Measurements from ENCODE around the gene LRRC42.

LRRC42 gene

GRCh38 chr1:54002544-54003248 lies 56.5 kb downstream of the LRRC42 start:
- TF ChIP-seq GATA2 (IDR thresholded peaks at IDR 0.05; ENCODE audit: low read depth, low read length), result no peak
- no peak for TF ChIP-seq GATA3 (IDR thresholded peaks at IDR 0.05; ENCODE audit: low read depth, low read length)

- no peak for TF ChIP-seq GATA3 (IDR thresholded peaks at IDR 0.05; ENCODE audit: low read depth, low read length)
- no peak for TF ChIP-seq GATA2 (IDR thresholded peaks at IDR 0.05; ENCODE audit: low read depth, low read length)
Measured at GRCh38 chr1:54003249-54003646, 57.1 kb downstream of the LRRC42 start.

DNA sequence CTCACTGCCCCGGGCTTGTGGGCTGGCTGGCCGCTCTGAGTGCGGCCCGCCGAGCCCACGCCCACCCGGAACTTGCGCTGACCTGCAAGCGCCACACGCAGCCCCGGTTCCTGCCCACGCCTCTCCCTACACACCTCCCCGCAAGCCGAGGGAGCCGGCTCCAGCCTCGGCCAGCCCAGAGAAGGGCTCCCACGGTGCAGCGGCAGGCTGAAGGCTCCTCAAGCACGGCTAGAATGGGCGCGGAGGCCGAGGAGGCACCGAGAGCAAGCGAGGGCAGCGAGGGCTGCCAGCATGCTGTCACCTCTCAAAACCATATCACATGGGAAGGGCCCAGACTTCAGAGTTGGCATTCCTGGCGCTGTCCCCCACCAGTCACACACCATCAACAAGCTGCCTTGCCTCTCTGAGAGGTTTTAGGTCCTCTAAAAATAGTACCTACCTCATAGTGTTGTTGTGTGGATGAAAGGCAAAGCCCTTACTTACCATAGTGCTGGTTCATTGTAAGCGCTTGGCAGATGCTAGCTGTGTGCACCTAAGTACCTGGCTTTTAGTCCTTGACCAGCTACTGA lies 58.4 kb downstream of the LRRC42 start:
- TF ChIP-seq GATA3 (IDR thresholded peaks at IDR 0.05; ENCODE audit: low read depth, low read length), result no peak
- TF ChIP-seq GATA2 (IDR thresholded peaks at IDR 0.05; ENCODE audit: low read depth, low read length), result no peak

GRCh38 chr1:54006508-54006907 lies 60.4 kb downstream of the LRRC42 start:
- TF ChIP-seq GATA2 (IDR thresholded peaks at IDR 0.05; ENCODE audit: low read depth, low read length), result no peak

GRCh38 chr1:54007613-54008012 lies 61.5 kb downstream of the LRRC42 start:
- TF ChIP-seq GATA2 (IDR thresholded peaks at IDR 0.05; ENCODE audit: low read depth, low read length) (no peak), GATA3 (IDR thresholded peaks at IDR 0.05; ENCODE audit: low read depth, low read length) (no peak)

DNA sequence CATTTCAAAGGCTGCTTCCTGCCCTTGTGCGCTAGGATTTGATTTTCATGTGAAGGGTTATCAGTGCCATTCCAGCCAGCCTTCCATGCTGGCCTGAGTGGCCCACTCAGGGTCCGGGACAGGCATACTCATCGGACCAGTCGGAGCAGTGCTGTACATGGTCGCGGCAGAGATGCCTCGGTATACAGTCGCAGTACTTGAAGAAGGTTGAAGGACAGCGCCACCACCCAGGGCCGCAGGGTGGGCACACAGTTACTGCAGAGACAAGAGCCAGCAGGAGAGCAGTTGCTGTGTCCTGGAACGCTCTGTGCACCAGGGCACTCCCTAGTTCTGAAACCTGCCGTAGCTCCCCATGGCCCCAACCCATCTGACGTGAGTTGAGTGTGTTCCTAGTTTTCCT lies 62.7 kb downstream of the LRRC42 start:
- TF ChIP-seq GATA3 (IDR thresholded peaks at IDR 0.05; ENCODE audit: low read depth, low read length), result no peak
- TF ChIP-seq GATA2 (IDR thresholded peaks at IDR 0.05; ENCODE audit: low read depth, low read length), result no peak

DNA sequence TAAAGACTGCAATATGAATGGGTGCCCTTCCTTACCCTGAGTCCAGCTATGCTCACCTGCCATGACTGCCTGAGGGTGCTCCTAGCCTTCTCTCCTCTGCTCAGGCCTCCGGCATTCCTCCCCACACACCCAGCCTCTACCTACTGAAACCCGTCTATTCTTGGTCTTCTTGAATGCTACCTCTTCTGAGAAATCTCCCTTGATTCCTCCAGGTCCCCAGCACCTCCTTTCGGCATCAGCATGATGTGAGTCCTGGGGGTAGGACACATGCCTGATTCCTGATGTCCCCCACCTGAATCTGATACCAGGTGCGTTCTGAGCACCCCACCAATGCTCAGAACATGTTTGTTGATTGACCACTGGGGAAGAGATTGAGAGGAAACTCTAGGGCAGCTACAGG lies 63.3 kb downstream of the LRRC42 start:
- TF ChIP-seq GATA2 (IDR thresholded peaks at IDR 0.05; ENCODE audit: low read depth, low read length), result no peak

DNA sequence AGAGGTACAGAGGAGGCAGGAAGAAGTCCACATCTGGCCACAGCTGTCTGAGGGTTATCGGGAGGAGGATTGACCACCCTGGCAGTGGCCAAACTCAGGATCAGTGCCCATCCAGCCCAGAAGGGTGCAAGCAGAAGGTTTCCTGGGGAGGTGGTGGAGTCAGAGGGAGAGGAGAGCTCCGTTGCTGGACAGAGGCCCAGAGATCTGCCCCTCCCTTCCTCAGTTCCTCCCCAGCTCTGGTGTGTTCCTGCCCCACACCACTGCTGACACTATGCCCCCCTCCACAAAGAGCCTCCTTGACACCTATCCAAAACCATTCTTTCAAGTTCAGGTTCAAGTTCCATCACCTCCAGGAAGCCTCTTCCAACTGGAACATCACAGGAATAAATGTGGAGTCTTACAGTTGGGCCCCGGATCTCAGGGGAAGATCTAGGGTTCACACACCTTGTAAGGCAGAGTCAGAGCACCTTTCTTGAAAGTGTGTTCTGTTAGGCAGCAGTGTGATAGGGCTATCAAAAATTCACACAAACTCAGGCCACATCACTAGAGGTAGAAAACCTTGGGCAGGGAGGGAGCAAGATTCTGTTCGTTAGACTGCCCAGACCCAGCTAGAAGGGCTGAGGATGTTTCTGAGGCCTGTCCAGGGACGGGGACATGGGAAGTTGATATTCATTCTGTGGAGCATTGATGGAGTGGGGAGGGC lies 64.4 kb downstream of the LRRC42 start:
- no peak for TF ChIP-seq GATA3 (IDR thresholded peaks at IDR 0.05; ENCODE audit: low read depth, low read length)
- TF ChIP-seq GATA2 (IDR thresholded peaks at IDR 0.05; ENCODE audit: low read depth, low read length), result no peak

DNA sequence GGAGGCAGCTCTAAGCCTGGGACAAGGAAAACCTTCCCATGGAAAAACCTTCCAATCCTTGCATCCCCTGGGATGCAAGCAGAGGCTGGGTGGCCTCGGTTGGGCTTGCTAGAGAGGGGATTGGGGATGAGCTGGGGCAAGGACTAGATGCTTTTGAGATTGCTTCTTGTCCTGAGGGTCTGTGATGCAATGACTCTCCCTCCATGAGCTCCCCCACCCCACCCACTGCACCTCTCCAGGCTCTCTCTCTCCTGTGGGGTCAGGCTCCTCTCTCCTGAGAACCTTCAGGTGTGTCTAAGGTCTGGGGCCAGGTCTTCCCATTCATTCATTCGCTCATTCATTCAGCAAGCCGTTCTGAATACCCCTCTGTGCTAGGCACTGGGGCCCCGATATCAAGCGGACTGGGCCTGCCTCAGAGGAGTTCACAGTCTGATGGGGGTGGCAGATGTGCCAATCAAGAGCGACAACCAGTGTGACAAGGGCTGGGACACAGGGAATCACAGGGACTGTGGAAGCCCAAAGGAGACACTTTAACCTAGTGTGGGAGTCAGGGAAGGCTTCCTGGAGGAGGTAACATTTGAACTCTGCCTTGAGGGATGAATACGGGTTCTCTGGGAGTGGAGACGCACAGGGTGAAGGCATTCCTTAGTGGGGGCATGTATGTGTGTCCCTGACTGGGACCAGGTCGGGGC lies 65.3 kb downstream of the LRRC42 start:
- TF ChIP-seq GATA2 (IDR thresholded peaks at IDR 0.05; ENCODE audit: low read depth, low read length) (no peak), GATA3 (IDR thresholded peaks at IDR 0.05; ENCODE audit: low read depth, low read length) (no peak)

GRCh38 chr1:54012008-54012325 lies 65.8 kb downstream of the LRRC42 start:
- TF ChIP-seq GATA3 (IDR thresholded peaks at IDR 0.05; ENCODE audit: low read depth, low read length), result no peak
- TF ChIP-seq GATA2 (IDR thresholded peaks at IDR 0.05; ENCODE audit: low read depth, low read length), result no peak

DNA sequence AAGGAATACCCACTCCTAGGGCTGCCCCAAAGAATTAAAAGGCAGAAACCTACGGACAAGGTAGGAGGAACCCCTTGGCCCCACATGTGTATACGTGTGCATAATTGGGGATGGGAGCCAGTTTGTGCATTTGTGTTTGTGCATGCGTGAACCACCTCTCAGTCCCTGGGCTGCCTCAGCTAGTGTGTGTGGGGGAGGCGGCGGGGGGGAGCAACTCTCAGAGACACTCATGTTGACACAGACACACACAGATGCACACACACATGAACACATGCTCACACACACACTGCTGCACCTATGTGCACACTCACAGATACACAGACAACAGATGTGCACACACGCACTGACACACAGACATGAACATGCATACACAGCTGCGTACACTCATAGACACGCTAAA lies 66.7 kb downstream of the LRRC42 start:
- no peak for TF ChIP-seq GATA3 (IDR thresholded peaks at IDR 0.05; ENCODE audit: low read depth, low read length)
- no peak for TF ChIP-seq GATA2 (IDR thresholded peaks at IDR 0.05; ENCODE audit: low read depth, low read length)

DNA sequence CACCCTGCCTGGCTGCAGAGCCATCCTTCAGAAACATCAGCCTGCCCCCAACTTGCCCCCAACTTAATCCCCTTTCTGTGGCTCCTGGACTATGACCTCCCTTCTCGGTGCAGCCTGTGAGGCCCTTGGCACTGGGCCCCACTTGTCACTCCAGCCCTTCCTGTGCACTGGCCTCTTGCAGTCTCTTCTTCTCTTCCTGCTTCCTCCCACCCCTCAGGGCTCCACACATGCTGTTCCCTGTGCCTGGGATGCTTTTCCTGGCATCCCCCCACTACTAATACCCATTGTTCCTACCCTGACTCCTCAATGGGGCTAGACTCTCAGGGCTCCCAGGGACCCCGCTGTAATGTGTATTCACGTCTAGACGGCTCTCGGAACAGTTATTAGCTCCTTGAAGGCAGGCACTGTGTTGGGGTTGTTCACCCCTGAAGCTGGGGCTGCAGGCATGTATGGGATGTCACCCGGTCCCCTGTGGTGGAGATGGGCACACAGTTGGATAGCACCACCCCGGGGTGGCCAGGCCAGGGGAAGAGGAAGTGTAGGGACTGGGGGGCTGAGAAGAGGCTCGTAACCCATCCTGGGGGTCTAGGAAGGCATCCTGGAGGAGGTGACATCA lies 67.4 kb downstream of the LRRC42 start:
- no peak for TF ChIP-seq GATA2 (IDR thresholded peaks at IDR 0.05; ENCODE audit: low read depth, low read length)
- no peak for TF ChIP-seq GATA3 (IDR thresholded peaks at IDR 0.05; ENCODE audit: low read depth, low read length)

GRCh38 chr1:54014009-54014629 lies 68.0 kb downstream of the LRRC42 start:
- no peak for TF ChIP-seq GATA3 (IDR thresholded peaks at IDR 0.05; ENCODE audit: low read depth, low read length)

Data from SH-SY5Y (cell line).